Measurements from ENCODE around the gene ZBTB7A.
"Not testable (repeated sequence)": the region's sequence is repeated elsewhere in the genome, so short reads cannot be mapped to it uniquely, and the experiment has no call there.

ZBTB7A gene

GRCh38 chr19:4016486-4016885 lies 50.2 kb downstream of the ZBTB7A start:
- no peak for DNase-seq (ENCODE audit: low spot score)

GRCh38 chr19:4015705-4016402 lies 50.8 kb downstream of the ZBTB7A start:
- no peak for DNase-seq (ENCODE audit: low spot score)

- no peak for DNase-seq (ENCODE audit: low spot score)
These were observed 51.9 kb downstream of the ZBTB7A start for GRCh38 chr19:4014541-4015491.

- DNase-seq (ENCODE audit: low spot score) = no peak
These were observed 52.7 kb downstream of the ZBTB7A start for GRCh38 chr19:4013886-4014540.

- no peak for DNase-seq (ENCODE audit: low spot score)
These were observed 53.6 kb downstream of the ZBTB7A start for GRCh38 chr19:4012975-4013634.

- DNase-seq (ENCODE audit: low spot score) = no peak
These were observed 54.4 kb downstream of the ZBTB7A start for GRCh38 chr19:4012092-4012974.

GRCh38 chr19:4011430-4011829 lies 55.3 kb downstream of the ZBTB7A start:
- not testable (repeated sequence) for DNase-seq (ENCODE audit: low spot score)

- no peak for DNase-seq (ENCODE audit: low spot score)
These were observed 55.9 kb downstream of the ZBTB7A start for GRCh38 chr19:4010808-4011110.

- DNase-seq (ENCODE audit: low spot score) = no peak
These were observed 56.5 kb downstream of the ZBTB7A start for GRCh38 chr19:4009990-4010807.

GRCh38 chr19:4007836-4008539 lies 58.7 kb downstream of the ZBTB7A start:
- DNase-seq (ENCODE audit: low spot score) = peak; percentile 23

- DNase-seq (ENCODE audit: low spot score) = peak; percentile 100
These were observed 59.5 kb downstream of the ZBTB7A start, which contains the start of gene PIAS4 for GRCh38 chr19:4007021-4007835. PIAS4 (plus strand) TSS chr19:4007736; CDS start chr19:4007761, 25 bp downstream.

- DNase-seq (ENCODE audit: low spot score) = not testable (repeated sequence)
These were observed 61.3 kb downstream of the ZBTB7A start for GRCh38 chr19:4005436-4005835.

GRCh38 chr19:4000798-4001197 lies 65.9 kb downstream of the ZBTB7A start:
- DNase-seq (ENCODE audit: low spot score) = not testable (repeated sequence)

GRCh38 chr19:3998667-3999412 lies 67.9 kb downstream of the ZBTB7A start:
- not testable (repeated sequence) for DNase-seq (ENCODE audit: low spot score)

- DNase-seq (ENCODE audit: low spot score) = no peak
These were observed 71.1 kb downstream of the ZBTB7A start for GRCh38 chr19:3995607-3996006.
